GM12875 (cell line): ENCODE measurements around the gene FAM83B.

Source experiments
- H3K4me3 ChIP-seq: one replicate; pipeline ENCODE4 v1.5.1; 2011; ENCODE audit warnings: low read depth, low read length, control low read depth
- TF ChIP-seq, protein P1 (sequence below): IDR thresholded peaks from 2 replicates; pipeline ENCODE4 v1.5.1; 2011; ENCODE audit warnings: low read depth, mild to moderate bottlenecking, control low read depth, inconsistent platforms, low read length, moderate library complexity, borderline replicate concordance; ENCODE audit not compliant: insufficient read depth

FAM83B gene

DNA sequence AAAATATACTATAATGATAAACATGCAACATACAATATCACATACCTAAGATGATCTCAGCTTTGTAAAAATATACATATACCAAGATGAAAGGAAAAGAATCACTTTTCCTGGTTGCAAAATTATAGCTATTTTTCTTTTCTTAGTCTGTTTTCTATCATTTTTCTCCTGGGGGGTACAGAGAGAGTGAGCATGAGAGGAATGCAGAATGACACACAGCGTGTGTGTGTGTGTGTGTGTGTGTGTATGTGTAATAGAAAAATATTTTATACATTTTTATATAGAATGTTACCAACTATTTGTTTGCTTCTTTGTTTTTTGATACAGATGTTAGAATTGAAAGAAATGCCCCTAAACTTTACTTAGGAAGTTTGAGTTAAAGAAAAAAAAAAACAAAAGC is 64.3 kb downstream of the FAM83B start:
- H3K4me3 ChIP-seq = no peak overlapping the region
- TF ChIP-seq, protein P1, sequence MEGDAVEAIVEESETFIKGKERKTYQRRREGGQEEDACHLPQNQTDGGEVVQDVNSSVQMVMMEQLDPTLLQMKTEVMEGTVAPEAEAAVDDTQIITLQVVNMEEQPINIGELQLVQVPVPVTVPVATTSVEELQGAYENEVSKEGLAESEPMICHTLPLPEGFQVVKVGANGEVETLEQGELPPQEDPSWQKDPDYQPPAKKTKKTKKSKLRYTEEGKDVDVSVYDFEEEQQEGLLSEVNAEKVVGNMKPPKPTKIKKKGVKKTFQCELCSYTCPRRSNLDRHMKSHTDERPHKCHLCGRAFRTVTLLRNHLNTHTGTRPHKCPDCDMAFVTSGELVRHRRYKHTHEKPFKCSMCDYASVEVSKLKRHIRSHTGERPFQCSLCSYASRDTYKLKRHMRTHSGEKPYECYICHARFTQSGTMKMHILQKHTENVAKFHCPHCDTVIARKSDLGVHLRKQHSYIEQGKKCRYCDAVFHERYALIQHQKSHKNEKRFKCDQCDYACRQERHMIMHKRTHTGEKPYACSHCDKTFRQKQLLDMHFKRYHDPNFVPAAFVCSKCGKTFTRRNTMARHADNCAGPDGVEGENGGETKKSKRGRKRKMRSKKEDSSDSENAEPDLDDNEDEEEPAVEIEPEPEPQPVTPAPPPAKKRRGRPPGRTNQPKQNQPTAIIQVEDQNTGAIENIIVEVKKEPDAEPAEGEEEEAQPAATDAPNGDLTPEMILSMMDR = no peak

DNA sequence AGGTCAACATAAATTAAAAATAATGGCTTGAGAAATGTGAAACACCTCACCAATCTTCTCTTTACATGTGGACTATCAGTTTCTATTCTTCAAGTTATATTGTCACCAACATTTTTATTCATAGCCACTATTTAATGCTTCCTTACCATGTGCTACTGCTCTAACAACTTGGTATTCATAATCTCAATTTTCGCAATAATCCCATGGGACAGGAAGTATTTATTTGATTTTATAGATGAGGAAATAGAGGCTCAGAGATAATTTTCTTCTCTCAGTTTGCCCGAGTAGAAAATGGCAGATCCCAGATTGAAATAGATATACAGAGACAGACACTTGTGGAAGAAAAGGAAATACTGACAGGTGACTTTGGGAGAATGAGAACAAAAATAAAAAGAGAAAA is 66.6 kb downstream of the FAM83B start:
- TF ChIP-seq, protein P1 = no peak
- no peak overlapping the region for H3K4me3 ChIP-seq

DNA sequence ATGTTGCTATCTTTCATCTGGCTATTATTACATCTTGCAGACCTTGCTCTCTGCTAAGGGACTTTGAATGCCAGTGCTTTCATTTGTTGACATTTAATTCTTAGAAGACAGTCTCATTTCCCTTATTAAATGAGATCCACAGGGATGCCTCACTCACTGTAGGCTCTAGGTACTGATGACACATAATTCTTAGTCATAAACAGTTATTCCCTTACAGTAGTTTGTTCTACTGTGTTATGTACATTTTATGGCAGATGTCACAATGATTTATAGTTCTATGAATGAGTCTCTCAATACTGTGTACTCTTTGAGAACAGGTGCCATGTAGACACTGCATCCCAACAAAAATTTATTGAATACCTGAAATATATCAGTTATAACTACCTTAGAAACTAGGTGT is 70.3 kb downstream of the FAM83B start:
- TF ChIP-seq, protein P1 = no peak
- no peak overlapping the region for H3K4me3 ChIP-seq

DNA sequence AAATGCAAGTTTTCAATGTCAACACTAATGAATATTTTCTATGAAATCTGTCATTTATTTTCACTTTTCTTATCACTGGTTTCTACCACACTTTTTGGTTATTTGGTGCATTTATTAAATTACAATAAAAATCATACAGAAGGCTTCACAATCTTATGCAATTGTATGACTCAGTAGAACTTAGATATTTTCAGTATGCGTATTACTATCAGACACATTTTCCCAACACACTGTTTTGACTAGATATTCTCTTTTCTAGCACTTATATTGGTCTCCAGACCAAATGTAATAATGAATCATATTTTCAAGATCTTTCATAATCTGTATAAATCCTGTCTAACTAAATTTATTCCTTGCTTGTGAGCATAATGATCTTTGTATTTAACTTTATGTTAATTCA is 74.1 kb downstream of the FAM83B start:
- no peak overlapping the region for H3K4me3 ChIP-seq
- TF ChIP-seq, protein P1 = no peak

DNA sequence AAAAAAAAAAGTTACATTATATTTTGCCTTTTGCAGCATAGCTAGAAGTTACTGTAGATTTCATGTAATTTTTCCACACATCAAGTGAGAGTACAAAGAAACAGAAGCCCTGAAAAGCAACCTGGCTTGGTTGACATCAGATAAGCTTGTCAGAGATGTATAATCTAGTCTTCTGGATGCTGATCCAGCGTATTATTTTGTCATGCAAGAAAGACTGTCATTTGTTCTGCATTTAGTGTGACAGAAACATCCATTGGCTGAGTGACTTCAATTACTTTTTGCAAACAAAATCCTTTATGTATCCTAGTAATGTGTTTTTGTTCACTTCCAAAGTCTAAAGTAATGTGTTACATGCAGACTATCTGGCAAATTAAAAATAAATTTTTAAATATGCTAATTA is 75.3 kb downstream of the FAM83B start:
- TF ChIP-seq, protein P1 = no peak
- no peak overlapping the region for H3K4me3 ChIP-seq

DNA sequence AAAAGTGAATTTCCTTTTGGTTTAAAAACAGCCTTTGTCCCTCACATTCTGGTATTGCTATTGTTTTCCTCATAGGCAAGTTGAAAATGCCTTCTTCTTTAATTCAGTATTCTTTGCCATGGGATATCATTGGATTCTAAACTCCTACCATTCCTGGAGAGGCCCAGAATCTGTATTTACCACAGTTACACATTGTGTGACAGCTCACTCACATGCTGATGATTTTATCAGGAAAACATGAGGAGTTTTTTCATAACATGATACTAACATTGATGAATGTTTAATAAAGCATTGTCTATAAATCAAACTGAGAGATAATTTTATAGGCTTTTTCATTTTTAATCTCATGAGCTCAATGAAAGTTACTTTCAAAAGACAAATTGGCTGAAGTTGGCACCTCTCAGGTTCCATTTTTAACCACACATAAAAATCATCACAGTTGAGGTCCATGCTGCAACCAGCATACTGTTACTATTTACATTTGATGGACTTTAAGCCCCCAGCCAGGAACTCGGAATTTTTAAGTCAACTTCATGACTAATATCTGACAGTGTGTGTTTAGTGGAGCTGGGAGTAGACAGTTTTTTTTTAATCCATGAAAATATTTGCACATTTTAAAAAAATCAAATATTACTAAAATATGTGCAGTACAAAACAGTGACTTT is 82.8 kb downstream of the FAM83B start:
- TF ChIP-seq, protein P1 = no peak

DNA sequence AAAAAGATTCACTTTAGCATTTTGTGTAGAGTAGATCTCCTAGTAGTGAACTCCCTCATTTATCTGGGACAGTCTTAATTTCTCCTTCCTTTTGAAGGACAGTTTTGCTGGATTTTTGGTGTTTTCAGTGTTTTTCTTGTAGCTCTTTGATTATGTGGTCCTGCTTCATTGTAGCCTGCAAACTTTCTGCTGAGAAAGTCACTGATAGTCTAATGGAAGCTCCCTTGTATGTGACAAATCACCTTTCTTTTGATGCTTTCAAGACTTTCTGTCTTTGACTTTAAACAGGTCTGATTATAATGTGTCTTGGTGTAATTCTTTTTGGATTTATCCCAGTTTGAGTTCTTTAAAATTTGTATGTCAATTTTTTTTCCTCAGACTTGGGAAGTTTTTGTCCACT is 86.1 kb downstream of the FAM83B start:
- TF ChIP-seq, protein P1 = no peak
- H3K4me3 ChIP-seq = no peak overlapping the region

More for the DNA sequence above, 82.8 kb downstream of the FAM83B start:
- H3K4me3 ChIP-seq = no peak overlapping the region
